ENCODE data around the gene MYL11.

DNA sequence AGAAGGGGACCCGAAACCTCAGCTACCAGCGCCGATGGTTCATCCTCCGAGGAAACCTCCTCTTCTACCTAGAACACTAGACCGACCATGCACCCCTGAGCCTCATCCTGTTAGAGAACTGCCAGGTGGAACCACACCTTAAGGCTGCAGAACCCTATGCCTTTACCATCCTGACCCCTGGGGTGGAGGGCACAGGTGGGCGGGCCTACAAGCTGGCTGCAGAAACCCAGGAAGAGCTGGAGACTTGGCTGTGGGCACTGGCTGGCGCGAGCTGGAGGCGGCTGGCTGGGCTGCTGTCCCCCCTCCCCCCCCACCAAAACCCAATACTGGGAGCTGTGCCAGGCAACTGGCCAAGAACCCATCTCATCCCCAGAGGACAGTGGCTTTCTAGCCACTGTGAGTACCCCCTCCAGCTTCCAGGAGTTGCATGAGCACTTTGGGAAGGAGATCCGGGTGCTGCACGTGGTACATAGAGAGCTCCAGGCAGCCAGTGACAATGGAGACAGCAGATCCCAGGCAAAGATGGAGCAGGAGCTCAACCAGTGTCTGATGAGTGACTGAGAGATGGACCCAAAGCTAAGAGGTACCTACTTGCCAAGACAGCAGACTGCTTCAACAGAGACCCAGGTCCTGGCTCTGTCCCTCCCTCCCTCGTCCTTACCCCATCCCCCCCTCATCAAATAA lies 18.1 kb upstream of the MYL11 start:
- TF ChIP-seq, protein P1, sequence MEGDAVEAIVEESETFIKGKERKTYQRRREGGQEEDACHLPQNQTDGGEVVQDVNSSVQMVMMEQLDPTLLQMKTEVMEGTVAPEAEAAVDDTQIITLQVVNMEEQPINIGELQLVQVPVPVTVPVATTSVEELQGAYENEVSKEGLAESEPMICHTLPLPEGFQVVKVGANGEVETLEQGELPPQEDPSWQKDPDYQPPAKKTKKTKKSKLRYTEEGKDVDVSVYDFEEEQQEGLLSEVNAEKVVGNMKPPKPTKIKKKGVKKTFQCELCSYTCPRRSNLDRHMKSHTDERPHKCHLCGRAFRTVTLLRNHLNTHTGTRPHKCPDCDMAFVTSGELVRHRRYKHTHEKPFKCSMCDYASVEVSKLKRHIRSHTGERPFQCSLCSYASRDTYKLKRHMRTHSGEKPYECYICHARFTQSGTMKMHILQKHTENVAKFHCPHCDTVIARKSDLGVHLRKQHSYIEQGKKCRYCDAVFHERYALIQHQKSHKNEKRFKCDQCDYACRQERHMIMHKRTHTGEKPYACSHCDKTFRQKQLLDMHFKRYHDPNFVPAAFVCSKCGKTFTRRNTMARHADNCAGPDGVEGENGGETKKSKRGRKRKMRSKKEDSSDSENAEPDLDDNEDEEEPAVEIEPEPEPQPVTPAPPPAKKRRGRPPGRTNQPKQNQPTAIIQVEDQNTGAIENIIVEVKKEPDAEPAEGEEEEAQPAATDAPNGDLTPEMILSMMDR (IDR thresholded peaks at IDR 0.05; ENCODE audit: insufficient read depth, low read depth, low read length): no peak
- no peak for TF ChIP-seq EZH2 (IDR thresholded peaks at IDR 0.05; ENCODE audit: insufficient read depth, low read length)
